ENCODE results near the gene RPS16. TPM values are rescaled to one million over a fixed set of nuclear protein-coding genes. Genes with fewer than 3 reads are reported as not detected.
"Not testable (repeated sequence)": the region's sequence is repeated elsewhere in the genome, so short reads cannot be mapped to it uniquely, and the experiment has no call there.

Gene RPS16
- total RNA-seq, 2 donors from 2014 or later = 1,698 to 1,720 TPM

GRCh38 chr19:39479916-39480315 lies 44.2 kb upstream of the RPS16 start:
- H3K4me1 ChIP-seq = no peaks in the 10 kb centered on the region
- intact Hi-C loops (cut with DNase I) = no loop called here
- peak overlapping the region; percentile 87 for H3K4me3 ChIP-seq
- no peak for TF ChIP-seq CTCF (IDR thresholded peaks at IDR 0.05)
- no peaks in the 10 kb centered on the region for H3K9me3 ChIP-seq
- no peaks in the 10 kb centered on the region for H3K36me3 ChIP-seq
- DNase-seq = no peak
- no peak overlapping the region for H3K27ac ChIP-seq
- H3K27me3 ChIP-seq = no peaks in the 10 kb centered on the region
- H3K9ac ChIP-seq (ENCODE audit: low read depth in 2 of 2, low read length in 2 of 2) = peak overlapping the region; percentile 80 to 91

GRCh38 chr19:39479319-39479801 lies 43.6 kb upstream of the RPS16 start:
- DNase-seq; intact Hi-C loops (cut with DNase I); H3K4me3 ChIP-seq; H3K36me3 ChIP-seq; H3K27ac ChIP-seq; H3K27me3 ChIP-seq; H3K9ac ChIP-seq (ENCODE audit: low read depth in 2 of 2, low read length in 2 of 2); H3K9me3 ChIP-seq; H3K4me1 ChIP-seq: not testable (repeated sequence)

- H3K36me3 ChIP-seq = peaks cover 6% of the 10 kb centered on the region
- no peak for DNase-seq
- TF ChIP-seq CTCF (IDR thresholded peaks at IDR 0.05) = no peak
- no peaks in the 10 kb centered on the region for H3K4me1 ChIP-seq
- no peak overlapping the region for H3K27ac ChIP-seq
- H3K9me3 ChIP-seq = no peaks in the 10 kb centered on the region
- intact Hi-C loops (cut with DNase I) = no loop called here
- no peaks in the 10 kb centered on the region for H3K27me3 ChIP-seq
- H3K9ac ChIP-seq (ENCODE audit: low read depth in 2 of 2, low read length in 2 of 2) = no peak overlapping the region
- H3K4me3 ChIP-seq = no peak overlapping the region
Observed at GRCh38 chr19:39475748-39476147, 40.0 kb upstream of the RPS16 start.

- Histone ChIP-seq H3K27me3 (no peaks in the 10 kb centered on the region), H3K9ac (ENCODE audit: low read depth in 2 of 2, low read length in 2 of 2) (no peak overlapping the region), H3K36me3 (peaks cover 11% of the 10 kb centered on the region), H3K4me3 (no peak overlapping the region), H3K4me1 (no peaks in the 10 kb centered on the region), H3K9me3 (no peaks in the 10 kb centered on the region), H3K27ac (no peak overlapping the region)
- intact Hi-C loops (cut with DNase I) = loop anchor here (5.0 kb wide), 1 partner anchor 58 kb away; the partner anchor contains the start of gene EID2B
- TF ChIP-seq CTCF (IDR thresholded peaks at IDR 0.05) = peak; percentile 45
- peak; percentile 53 for DNase-seq
Observed at GRCh38 chr19:39474139-39474620, 38.4 kb upstream of the RPS16 start.

- H3K27me3 ChIP-seq = no peaks in the 10 kb centered on the region
- no peak overlapping the region for H3K4me3 ChIP-seq
- peaks cover 15% of the 10 kb centered on the region for H3K36me3 ChIP-seq
- no peak for TF ChIP-seq CTCF (IDR thresholded peaks at IDR 0.05)
- H3K9ac ChIP-seq (ENCODE audit: low read depth in 2 of 2, low read length in 2 of 2) = no peak overlapping the region
- H3K27ac ChIP-seq = no peak overlapping the region
- no peak for DNase-seq
- intact Hi-C loops (cut with DNase I) = loop anchor here (5.0 kb wide), 1 partner anchor 59 kb away; the partner anchor contains the start of gene EID2B
- H3K4me1 ChIP-seq = no peaks in the 10 kb centered on the region
- H3K9me3 ChIP-seq = no peaks in the 10 kb centered on the region
Observed at GRCh38 chr19:39473443-39473960, 37.8 kb upstream of the RPS16 start.

- H3K27ac ChIP-seq = no peak overlapping the region
- H3K4me1 ChIP-seq = no peaks in the 10 kb centered on the region
- TF ChIP-seq CTCF (IDR thresholded peaks at IDR 0.05) = no peak
- H3K9me3 ChIP-seq = no peaks in the 10 kb centered on the region
- peaks cover 15% of the 10 kb centered on the region for H3K36me3 ChIP-seq
- H3K9ac ChIP-seq (ENCODE audit: low read depth in 2 of 2, low read length in 2 of 2) = no peak overlapping the region
- no peak overlapping the region for H3K4me3 ChIP-seq
- H3K27me3 ChIP-seq = no peaks in the 10 kb centered on the region
- intact Hi-C loops (cut with DNase I) = loop anchor here (5.0 kb wide), 1 partner anchor 59 kb away; the partner anchor contains the start of gene EID2B
- DNase-seq = no peak
Observed at GRCh38 chr19:39472746-39473442, 37.1 kb upstream of the RPS16 start.

All from colonic mucosa (tissue), 4 donors.